ENCODE results near the gene TEC.

DNA sequence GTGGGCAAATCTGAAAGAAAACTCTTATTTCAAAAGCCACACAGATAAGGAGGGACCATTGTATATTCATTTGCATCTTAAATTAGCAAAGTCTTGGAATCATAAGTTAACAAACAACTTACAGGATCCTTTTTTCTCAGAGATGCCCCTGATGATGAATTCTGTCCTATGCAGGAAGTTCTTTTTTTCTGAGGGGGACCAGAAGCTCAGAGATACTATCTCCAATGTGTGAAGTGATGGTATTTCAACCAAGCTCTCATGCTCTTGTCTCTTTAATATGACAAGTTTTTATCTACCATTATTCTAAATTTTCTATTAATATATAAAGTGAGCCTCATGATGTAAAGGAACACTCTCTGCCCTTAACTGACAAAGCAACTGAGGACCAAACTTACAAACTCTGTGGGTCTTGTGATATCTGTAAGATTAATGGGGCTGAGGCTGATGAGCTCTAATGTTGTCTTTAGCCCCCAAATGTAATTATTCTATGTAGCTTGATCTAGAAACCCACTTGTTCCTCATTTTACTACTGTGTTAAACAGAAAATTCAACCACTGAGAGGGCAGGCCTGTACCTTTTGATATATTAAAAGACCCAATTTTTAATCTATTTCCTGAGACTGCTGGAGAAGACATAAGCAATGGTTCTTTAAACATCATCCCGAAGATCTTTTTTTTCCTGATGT, 27.0 kb downstream of the TEC start:
- TF ChIP-seq POLR2AphosphoS5 (IDR thresholded peaks at IDR 0.05) (no peak), RAD21 (conservative IDR thresholded peaks at IDR 0.05) (no peak), EZH2 (IDR thresholded peaks at IDR 0.05; ENCODE audit: borderline replicate concordance, insufficient read depth, low read length, poor library complexity, severe bottlenecking) (no peak)
- TF ChIP-seq, protein P1, sequence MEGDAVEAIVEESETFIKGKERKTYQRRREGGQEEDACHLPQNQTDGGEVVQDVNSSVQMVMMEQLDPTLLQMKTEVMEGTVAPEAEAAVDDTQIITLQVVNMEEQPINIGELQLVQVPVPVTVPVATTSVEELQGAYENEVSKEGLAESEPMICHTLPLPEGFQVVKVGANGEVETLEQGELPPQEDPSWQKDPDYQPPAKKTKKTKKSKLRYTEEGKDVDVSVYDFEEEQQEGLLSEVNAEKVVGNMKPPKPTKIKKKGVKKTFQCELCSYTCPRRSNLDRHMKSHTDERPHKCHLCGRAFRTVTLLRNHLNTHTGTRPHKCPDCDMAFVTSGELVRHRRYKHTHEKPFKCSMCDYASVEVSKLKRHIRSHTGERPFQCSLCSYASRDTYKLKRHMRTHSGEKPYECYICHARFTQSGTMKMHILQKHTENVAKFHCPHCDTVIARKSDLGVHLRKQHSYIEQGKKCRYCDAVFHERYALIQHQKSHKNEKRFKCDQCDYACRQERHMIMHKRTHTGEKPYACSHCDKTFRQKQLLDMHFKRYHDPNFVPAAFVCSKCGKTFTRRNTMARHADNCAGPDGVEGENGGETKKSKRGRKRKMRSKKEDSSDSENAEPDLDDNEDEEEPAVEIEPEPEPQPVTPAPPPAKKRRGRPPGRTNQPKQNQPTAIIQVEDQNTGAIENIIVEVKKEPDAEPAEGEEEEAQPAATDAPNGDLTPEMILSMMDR (IDR thresholded peaks at IDR 0.05; ENCODE audit: poor library complexity, severe bottlenecking), result no peak
- TF ChIP-seq, protein P2, sequence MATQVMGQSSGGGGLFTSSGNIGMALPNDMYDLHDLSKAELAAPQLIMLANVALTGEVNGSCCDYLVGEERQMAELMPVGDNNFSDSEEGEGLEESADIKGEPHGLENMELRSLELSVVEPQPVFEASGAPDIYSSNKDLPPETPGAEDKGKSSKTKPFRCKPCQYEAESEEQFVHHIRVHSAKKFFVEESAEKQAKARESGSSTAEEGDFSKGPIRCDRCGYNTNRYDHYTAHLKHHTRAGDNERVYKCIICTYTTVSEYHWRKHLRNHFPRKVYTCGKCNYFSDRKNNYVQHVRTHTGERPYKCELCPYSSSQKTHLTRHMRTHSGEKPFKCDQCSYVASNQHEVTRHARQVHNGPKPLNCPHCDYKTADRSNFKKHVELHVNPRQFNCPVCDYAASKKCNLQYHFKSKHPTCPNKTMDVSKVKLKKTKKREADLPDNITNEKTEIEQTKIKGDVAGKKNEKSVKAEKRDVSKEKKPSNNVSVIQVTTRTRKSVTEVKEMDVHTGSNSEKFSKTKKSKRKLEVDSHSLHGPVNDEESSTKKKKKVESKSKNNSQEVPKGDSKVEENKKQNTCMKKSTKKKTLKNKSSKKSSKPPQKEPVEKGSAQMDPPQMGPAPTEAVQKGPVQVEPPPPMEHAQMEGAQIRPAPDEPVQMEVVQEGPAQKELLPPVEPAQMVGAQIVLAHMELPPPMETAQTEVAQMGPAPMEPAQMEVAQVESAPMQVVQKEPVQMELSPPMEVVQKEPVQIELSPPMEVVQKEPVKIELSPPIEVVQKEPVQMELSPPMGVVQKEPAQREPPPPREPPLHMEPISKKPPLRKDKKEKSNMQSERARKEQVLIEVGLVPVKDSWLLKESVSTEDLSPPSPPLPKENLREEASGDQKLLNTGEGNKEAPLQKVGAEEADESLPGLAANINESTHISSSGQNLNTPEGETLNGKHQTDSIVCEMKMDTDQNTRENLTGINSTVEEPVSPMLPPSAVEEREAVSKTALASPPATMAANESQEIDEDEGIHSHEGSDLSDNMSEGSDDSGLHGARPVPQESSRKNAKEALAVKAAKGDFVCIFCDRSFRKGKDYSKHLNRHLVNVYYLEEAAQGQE (IDR thresholded peaks at IDR 0.05; ENCODE audit: borderline replicate concordance), result no peak
